GM18517 (cell line): ENCODE results near the gene CABP2.
"Not testable (repeated sequence)": the region's sequence is repeated elsewhere in the genome, so short reads cannot be mapped to it uniquely, and the experiment has no call there.

Experiments used
- ATAC-seq: cut with Tn5 transposase; IDR thresholded peaks from one replicate; pipeline ENCODE4 v1.9.1; 2021; ENCODE audit warnings: mild to moderate bottlenecking, moderate library complexity; ENCODE audit not compliant: unreplicated experiment

The CABP2 gene

GRCh38 chr11:67522844-67523555 is at the start of gene CABP2:
CABP2 (minus strand) TSS chr11:67523446; CDS start chr11:67523326, 120 bp downstream.
- no peak for ATAC-seq

GRCh38 chr11:67572747-67573419 is 49.6 kb upstream of the CABP2 start:
- ATAC-seq, result no peak

GRCh38 chr11:67572305-67572704 is 49.1 kb upstream of the CABP2 start:
- ATAC-seq, result no peak

- no peak for ATAC-seq
Measured at GRCh38 chr11:67571443-67571842, 48.2 kb upstream of the CABP2 start.

- no peak for ATAC-seq
Measured at GRCh38 chr11:67564230-67564629, 41.0 kb upstream of the CABP2 start.

- not testable (repeated sequence) for ATAC-seq
Measured at GRCh38 chr11:67563705-67564114, 40.5 kb upstream of the CABP2 start.

GRCh38 chr11:67562963-67563704 is 39.9 kb upstream of the CABP2 start:
- ATAC-seq, result no peak

- peak; percentile 88 for ATAC-seq
Measured at GRCh38 chr11:67561971-67562619, 38.8 kb upstream of the CABP2 start.

GRCh38 chr11:67558084-67558772 is 35.0 kb upstream of the CABP2 start:
- no peak for ATAC-seq

GRCh38 chr11:67556244-67556643 is 33.0 kb upstream of the CABP2 start:
- no peak for ATAC-seq

- not testable (repeated sequence) for ATAC-seq
Measured at GRCh38 chr11:67551697-67552096, 28.5 kb upstream of the CABP2 start.

- no peak for ATAC-seq
Measured at GRCh38 chr11:67551127-67551526, 27.9 kb upstream of the CABP2 start.

GRCh38 chr11:67548555-67549110 is 25.4 kb upstream of the CABP2 start:
- no peak for ATAC-seq

- not testable (repeated sequence) for ATAC-seq
Measured at GRCh38 chr11:67548112-67548511, 24.9 kb upstream of the CABP2 start.

GRCh38 chr11:67545280-67545679 is 22.0 kb upstream of the CABP2 start:
- ATAC-seq, result no peak

GRCh38 chr11:67544616-67545242 is 21.5 kb upstream of the CABP2 start:
- ATAC-seq, result no peak

- ATAC-seq, result no peak
Measured at GRCh38 chr11:67543585-67543984, 20.3 kb upstream of the CABP2 start.

- no peak for ATAC-seq
Measured at GRCh38 chr11:67542971-67543370, 19.7 kb upstream of the CABP2 start.

GRCh38 chr11:67542169-67542568 is 18.9 kb upstream of the CABP2 start:
- no peak for ATAC-seq

GRCh38 chr11:67541198-67541597 is 18.0 kb upstream of the CABP2 start:
- no peak for ATAC-seq
